HG02588 (cell line): Measurements from ENCODE around the gene KIAA0040.
"Not testable (repeated sequence)": the region's sequence is repeated elsewhere in the genome, so short reads cannot be mapped to it uniquely, and the experiment has no call there.

ENCODE experiments used
- ATAC-seq: cut with Tn5 transposase; IDR thresholded peaks from one replicate; pipeline ENCODE4 v1.9.1; 2021; ENCODE audit warnings: mild to moderate bottlenecking, moderate library complexity; ENCODE audit not compliant: unreplicated experiment

KIAA0040 gene

GRCh38 chr1:175114996-175115395, 77.6 kb downstream of the KIAA0040 start:
- ATAC-seq = no peak

GRCh38 chr1:175108331-175108820, 84.2 kb downstream of the KIAA0040 start:
- ATAC-seq = not testable (repeated sequence)
